Head of caudate nucleus (tissue), 42 donors: ENCODE results near the gene RC3H2.

Source experiments
- DNase-seq, 42 donors: peaks; one replicate each; pipeline versions ENCODE4 v3.0.0 to v3.0.0-alpha.2; 2020 to 2021; ENCODE audit warnings: mixed read lengths in 7 of 42
- intact Hi-C: fragments of 100-400 bp; cut with DNase I; formaldehyde crosslinking; loops from one replicate; pipeline ENCODE4 v1.15.0; 2022

RC3H2 gene

GRCh38 chr9:122904823-122905710 is at the start of gene RC3H2:
Gene RC3H2, minus strand, starts transcription at chr9:122905359. Its CDS starts 7,850 bp downstream, at chr9:122897509.
- intact Hi-C loops = loop anchor here (2.0 kb wide), 2 partner anchors 36 to 76 kb away; partner anchors contain the start of genes PDCL and RABGAP1
- peak; percentile 98 to 100 (median 100) for DNase-seq

DNA sequence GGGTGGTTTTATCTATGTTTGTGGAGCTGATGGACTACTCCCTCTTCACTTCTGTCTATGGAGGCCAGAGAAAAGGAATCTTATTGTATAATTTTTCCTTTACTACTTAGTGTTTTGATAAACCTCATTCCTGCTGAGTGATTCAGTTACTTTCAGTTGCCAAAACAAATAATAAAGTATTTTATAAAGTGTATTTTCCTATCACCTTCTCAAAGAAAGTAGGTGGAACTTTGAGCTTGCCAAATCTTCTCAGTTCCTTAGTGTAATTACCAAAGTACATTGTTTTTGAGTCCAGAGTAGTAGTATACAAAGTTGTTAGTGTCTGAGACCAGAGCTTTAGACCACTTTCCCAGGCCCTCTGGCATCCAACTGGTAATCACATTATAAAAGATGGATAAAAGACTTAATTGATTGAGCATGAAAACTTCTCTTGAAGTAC is 49.1 kb upstream of the RC3H2 start:
- DNase-seq = no peak
- intact Hi-C loops = no loop called here

- no peak for DNase-seq
- intact Hi-C loops = no loop called here
Measured at GRCh38 chr9:122951056-122951455, 45.9 kb upstream of the RC3H2 start.

DNA sequence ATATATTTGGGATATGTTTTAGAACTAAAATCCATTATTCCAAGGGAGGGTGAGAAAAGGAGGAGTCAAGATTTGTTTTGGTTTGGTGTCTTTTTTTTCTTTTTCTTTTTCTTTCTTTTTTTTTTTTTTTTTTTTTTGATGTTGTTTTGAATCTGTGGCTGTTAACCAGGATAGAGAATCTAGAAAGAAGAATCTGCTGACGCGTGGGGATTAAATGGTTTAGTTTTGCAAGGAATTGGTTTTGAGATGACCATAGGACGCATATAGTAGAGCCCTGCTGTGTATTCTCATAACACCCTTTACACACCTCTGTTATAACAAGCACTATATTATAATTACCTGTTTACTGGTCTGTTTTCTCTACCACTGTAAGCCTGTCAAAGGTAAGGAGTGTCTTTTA is 45.1 kb upstream of the RC3H2 start:
- no peak for DNase-seq
- intact Hi-C loops = no loop called here

GRCh38 chr9:122949696-122950095 is 44.5 kb upstream of the RC3H2 start:
- intact Hi-C loops = no loop called here
- peak in 1 of 42 donors; percentile 15 for DNase-seq

DNA sequence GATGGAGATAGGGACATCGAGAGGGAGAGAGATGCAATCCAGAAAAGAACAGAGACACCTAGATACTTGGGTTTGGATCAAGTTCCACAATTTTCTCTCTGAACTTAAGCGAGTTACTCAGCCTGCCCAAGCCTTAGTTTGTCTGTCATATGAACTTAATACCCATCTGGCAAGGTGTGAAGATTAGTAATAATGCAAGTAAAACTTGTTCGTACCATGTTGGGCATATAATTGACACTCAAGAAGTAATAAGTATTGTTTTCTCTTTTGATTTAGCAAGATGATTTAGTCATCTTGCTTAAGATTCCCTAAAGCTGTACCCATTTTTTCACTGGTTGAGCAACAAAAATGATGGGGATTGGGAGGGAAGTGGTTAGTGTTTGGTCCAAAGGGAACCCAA is 43.2 kb upstream of the RC3H2 start:
- intact Hi-C loops = no loop called here
- no peak for DNase-seq

DNA sequence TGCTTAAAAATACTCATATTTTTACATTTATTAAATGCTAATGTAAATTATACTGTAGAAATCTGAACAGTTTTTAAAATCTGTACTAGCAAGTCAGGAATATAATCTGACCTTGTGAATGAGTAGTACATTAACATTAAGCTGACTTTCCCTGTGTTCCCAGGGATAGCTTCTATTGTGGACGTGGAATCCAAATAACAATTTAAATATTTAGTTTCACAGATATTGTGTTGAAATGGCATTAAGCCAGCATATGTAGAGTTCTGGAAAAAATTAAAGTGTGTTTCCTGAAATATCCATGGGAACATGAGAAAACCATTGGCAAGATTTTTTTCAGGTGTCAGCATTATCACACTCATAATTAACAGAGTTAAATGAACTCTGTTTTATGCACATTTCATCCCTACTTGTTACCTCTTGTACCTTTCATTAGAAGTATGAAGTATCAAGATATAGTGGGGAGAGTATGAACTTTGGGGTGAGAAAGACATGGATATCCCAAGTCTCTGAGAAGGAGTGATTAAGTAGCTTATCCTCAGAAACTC is 41.4 kb upstream of the RC3H2 start:
- intact Hi-C loops = no loop called here
- DNase-seq = no peak

DNA sequence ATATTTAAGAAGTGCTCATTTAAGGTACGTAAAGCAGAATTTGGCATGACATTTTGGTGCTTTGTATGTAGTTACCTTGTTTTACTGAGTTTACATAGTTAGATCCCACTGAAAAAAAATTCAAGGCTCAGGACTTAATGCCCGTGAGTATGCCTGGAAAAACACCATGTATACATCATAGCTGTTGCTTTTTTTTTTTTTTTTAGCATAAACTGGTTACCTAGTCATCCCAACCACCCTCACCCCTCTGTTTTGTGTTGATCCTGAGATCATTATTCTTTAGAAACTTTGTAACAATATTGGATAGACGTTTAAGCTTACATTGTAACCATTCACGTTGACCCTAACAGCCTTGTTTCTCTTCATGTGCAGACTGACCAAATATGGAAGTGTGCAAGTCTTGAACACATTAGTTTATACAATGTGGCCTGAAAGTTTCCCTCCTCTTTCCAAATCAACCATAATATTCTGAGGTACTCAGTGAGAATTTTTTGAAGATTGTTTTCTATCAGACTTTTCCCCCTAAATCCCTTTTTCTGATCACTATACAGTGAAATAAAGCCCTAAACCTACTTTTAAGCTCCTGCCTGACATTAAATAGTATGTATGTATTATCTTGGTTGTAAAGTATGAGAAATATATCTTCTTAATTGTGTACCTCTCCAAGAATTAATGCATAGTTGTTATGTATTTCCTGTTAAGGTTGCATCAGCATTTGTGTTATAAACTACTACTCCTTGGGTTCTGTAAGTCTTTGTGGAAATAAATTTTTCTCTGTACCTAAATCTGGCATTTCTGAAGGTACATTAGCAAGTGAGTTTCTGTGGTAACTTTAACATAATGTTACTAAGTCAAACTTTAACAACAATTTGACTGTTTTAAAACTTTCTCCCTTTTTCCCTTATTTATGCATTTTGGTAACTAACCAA is 40.1 kb upstream of the RC3H2 start:
- intact Hi-C loops = no loop called here
- DNase-seq = no peak

DNA sequence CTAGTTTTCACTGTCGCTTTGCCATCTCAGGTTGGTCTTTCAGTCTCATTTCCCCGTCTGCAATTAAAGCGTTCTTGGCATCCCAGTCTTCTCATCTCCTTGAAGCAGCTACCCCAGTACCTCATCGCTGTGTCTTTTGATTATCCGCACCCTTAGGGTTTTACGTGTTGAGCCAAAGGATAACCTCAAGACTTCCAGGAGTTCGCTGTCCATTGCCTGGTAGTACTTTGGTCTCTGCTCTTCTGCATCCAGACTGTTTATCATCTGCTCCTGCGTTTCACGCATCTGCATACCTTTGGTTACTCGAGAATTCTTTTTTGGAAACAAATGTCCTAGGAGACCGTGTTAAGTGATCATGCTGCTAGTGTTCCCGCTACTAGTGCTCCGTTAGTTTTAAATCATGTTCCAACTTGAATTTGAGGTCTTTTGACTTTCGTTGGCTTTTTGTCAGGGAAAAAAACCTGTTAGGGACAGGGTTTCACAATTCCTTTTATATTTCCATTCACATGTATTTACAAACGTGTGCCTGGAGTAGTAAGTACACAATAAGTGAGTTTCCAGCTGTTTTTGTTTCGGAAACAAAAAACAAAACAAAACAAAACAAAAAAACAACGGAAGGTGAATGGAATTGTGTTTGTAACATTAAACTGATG is 36.5 kb upstream of the RC3H2 start:
- intact Hi-C loops = loop anchor here (2.0 kb wide), 1 partner anchor 37 kb away; the partner anchor contains the start of gene RC3H2
- no peak for DNase-seq

DNA sequence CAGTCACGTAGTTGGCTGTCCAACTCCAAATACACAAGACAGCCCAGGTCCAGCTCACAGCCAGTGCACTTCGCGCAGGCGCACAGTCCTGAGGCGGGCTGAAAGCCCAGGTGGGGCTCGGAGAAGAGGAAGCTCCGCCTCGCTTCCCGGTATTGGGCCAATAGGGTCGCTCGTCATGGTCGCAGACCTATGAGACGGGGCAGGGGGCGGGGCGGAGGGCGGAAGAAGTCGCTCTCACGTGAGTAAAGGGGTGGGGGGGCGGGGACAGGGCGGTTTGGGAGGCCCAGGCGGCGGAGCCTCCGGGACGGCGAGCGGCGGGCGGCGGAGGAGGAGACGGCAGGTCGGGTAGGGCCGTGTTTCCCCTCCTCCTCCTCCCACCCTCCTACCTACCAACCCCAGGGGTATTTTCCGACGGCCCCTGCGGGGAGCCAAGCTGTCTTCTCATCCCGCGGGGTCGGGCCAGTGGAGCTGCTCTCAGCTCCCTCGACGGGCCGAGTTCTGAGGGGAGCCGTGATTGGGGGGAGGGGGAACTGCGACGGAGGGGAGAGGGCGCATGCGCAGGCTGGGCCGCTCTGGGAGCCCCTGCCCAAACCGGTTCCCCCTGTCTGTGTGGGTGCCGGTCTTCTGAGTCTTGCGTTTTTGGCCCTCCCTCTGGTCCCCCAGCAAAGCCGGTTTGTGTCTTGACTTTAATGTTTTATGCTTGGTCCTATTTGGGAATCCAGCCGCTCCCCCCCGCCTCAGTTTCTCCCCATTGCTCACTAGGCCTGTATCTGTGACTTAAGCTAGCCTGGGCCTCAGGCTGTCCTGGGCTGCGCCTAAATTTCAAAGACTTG is 35.8 kb upstream of the RC3H2 start, which contains the start of gene RABGAP1:
Gene RABGAP1 (plus strand): TSS at position 272 of the 833 bp plus-strand sequence. CDS start 16,040 bp downstream, outside the sequence.
- DNase-seq = peak; percentile 97 to 100 (median 99)

DNA sequence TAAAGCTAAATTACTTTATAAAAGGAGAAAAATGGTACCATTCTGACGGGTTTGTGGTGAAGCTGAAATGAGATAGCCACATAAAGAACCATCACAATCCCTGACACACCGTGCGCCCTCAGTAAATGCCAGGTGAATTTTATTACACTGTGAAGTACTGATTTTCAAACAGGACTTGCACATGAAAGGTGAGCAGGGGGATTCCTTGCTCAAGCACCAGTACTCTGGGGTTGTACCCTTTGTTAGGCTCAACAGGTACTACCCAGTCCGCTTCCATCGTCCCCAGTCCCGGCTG is 35.2 kb upstream of the RC3H2 start:
- DNase-seq = no peak
- intact Hi-C loops = loop anchor here (2.0 kb wide), 1 partner anchor 36 kb away; the partner anchor contains the start of gene RC3H2

More for the DNA sequence above, 35.8 kb upstream of the RC3H2 start, which contains the start of gene RABGAP1:
- intact Hi-C loops = loop anchor here (2.0 kb wide), 1 partner anchor 36 kb away; the partner anchor contains the start of gene RC3H2

DNA sequence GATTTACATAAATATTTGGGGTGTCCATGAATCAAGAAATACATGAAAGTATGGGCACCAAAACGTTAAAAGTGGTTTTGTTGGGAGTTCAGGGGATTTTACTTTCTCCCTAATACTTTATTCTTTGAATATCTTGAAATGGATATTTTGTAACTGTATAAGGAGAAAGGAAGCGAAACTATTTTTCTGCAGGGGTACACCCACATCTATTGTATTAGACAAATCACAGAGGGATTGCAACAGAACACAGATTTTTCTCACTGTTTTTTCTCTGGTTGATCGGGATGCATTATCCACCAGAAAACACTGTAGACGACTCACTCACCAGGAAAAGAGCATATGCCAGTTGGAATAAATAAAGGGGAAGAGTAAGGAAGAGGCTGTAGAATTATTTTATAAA is 34.4 kb upstream of the RC3H2 start:
- intact Hi-C loops = no loop called here

GRCh38 chr9:122936883-122937282 is 31.7 kb upstream of the RC3H2 start:
- DNase-seq = no peak
- intact Hi-C loops = no loop called here

More for the DNA sequence above, 34.4 kb upstream of the RC3H2 start:
- no peak for DNase-seq

- no peak for DNase-seq
- intact Hi-C loops = no loop called here
Measured at GRCh38 chr9:122936464-122936863, 31.3 kb upstream of the RC3H2 start.

DNA sequence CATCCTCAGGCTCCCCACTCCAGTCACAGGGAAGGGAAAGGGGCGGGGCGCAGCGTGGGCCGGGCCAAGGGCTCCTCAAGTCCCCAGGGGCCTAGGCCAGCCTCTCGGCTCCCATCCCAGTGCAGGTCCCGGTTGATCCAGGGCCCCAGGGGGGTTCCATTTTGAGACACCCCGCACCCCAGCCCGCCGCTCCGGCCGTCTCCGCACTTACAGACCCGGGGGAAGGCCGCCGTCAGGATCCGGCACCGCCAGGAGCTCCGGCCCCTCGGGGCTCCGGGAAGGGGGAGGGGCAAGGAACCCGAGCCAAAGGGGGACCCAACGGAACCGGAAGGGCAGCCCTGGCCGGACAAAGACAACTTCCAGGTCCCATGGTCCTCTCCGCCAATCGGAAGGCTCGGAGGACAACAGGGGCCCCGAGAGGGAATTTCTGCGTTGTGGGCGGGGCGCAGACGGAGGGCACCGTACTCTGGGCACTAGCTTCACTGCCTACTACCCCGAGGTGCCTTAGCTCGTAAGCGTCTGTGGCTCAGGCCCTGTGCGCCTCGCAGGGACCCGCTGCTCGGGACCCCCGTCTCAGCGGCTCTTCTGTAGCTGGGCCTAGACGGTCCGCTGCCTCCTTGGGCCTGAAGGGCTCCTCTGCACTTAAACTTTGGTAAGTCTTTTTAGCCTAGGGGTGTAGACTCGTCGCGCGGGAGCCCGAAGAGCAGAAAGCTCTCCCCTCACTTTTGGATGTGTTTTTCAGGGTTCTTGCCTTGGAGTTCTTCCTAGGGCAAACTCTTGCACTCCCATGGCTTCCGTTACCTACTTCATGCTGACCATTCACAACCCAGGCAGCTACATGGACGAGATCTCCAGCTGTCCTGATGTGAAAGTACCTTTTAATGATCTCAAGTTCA is 26.3 kb upstream of the RC3H2 start, which contains the start of gene ZBTB26:
Gene ZBTB26 (minus strand): TSS at position 287 of the 896 bp plus-strand sequence. CDS start 11,578 bp downstream, outside the sequence.
- intact Hi-C loops = no loop called here
- peak; percentile 94 to 99 (median 97) for DNase-seq

DNA sequence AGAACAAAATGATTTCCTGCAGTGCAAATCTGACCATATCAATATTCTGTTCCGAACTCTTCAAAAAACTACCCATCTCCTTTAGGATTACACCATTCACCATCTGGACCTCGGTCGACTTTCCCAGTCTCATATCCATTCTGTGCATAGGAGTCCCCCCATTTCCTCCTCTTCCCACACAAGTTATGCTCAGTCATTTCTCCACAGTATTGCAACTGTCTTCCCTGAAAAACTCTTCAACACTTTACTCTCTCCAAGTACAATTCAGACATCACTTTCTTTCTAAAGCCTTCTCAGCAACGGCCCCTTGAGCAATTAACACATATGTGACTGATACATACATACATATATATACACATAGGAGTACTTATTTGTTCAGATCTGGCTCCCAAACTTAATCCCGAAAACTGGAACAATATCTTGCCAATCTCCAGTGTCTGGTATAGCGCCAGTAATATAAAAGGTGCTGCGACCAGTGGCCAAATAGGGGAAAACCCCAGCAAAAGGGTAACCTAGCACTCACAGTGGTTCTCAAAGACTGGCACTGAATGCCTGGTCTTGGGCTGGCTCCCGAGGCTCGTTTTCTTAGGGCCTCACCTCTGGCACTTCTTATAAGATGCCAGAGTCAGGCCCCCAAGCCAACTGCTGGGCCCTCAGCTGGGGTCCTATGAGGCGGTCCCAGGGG is 25.5 kb upstream of the RC3H2 start:
- DNase-seq = peak in 1 of 42 donors; percentile 1
- intact Hi-C loops = no loop called here
